GM12878 (cell line): ENCODE measurements around the gene UHRF2. TPM values are rescaled to one million over a fixed set of nuclear protein-coding genes. Genes with fewer than 3 reads are reported as not detected.

ENCODE experiments used
- ATAC-seq: fragments of 200-7000 bp; cut with Tn5 transposase; 3 replicates; pipeline ENCODE4 v1.9.1; 2020; ENCODE audit warnings: mild to moderate bottlenecking, moderate library complexity
- BruUV-seq: library from RNA; stranded (reverse); fragments of 400-500 nt; replicated peaks from 2 replicates; lab custom pipeline; 2021; lab: Mats Ljungman, UMichigan
- CTCF ChIA-PET: fragments of 300-600 bp; sonication (Branson Sonifier 250); formaldehyde crosslinking; extraction: SDS; loops from one replicate; lab custom pipeline; 2021; ENCODE audit warnings: inconsistent platforms; lab: Yijun Ruan, JAX
- POLR2A ChIA-PET: fragments of 350-600 bp; formaldehyde crosslinking; extraction: SDS; loops from one replicate; lab custom pipeline; 2021; ENCODE audit warnings: inconsistent platforms; lab: Charles Lee
- RAD21 ChIA-PET: fragments of 300-600 bp; sonication (Branson Sonifier 250); formaldehyde crosslinking; loops from one replicate; lab custom pipeline; 2023; ENCODE audit warnings: antibody characterized with exemption; ENCODE audit not compliant: unreplicated experiment; lab: Charles Lee
- SMC1A ChIA-PET: fragments of 300-600 bp; sonication (Branson Sonifier 250); formaldehyde crosslinking; loops from one replicate; lab custom pipeline; 2023; ENCODE audit not compliant: unreplicated experiment, uncharacterized antibody; lab: Charles Lee
- DNase-seq: peaks from one replicate; pipeline ENCODE4 v3.0.0-alpha.2; 2011; ENCODE audit warnings: low read depth, low spot score
- FAIRE-seq: peaks from 3 replicates; lab custom pipeline; 2011; peaks lifted over from hg19 to GRCh38; lab: Jason Lieb, UNC
- H2AFZ ChIP-seq: 2 replicates; pipeline ENCODE4 v1.6.0; 2011; ENCODE audit warnings: low read depth, low read length, control low read depth; ENCODE audit not compliant: control insufficient read depth
- H3K27ac ChIP-seq: 2 replicates; pipeline ENCODE4 v1.5.1; 2011; ENCODE audit warnings: control low read depth; ENCODE audit not compliant: control insufficient read depth, insufficient read depth
- H3K27me3 ChIP-seq, 2 experiments: replicated peaks in 1 of 2; 2 replicates each; pipeline versions ENCODE4 v1.6.0 to v1.6.1; 2011; ENCODE audit warnings: low read length in 1 of 2; ENCODE audit not compliant: control insufficient read depth in 2 of 2, insufficient read depth in 2 of 2
- H3K36me3 ChIP-seq, 2 experiments: 2 replicates each; pipeline ENCODE4 v1.5.1; 2011; ENCODE audit warnings: low read length in 1 of 2; ENCODE audit not compliant: control insufficient read depth in 2 of 2, insufficient read depth in 2 of 2
- H3K4me1 ChIP-seq: 2 replicates; pipeline ENCODE4 v1.6.1; 2011; ENCODE audit warnings: mild to moderate bottlenecking, low read length, moderate library complexity, mixed read lengths; ENCODE audit not compliant: control insufficient read depth, insufficient read depth
- H3K4me2 ChIP-seq: 2 replicates; pipeline ENCODE4 v1.6.0; 2011; ENCODE audit warnings: control low read depth; ENCODE audit not compliant: control insufficient read depth, insufficient read depth
- H3K4me3 ChIP-seq: fragments of 200-600 bp; sonication (generic); 2 replicates; pipeline ENCODE4 v1.5.1; 2016
- H3K79me2 ChIP-seq: 2 replicates; pipeline ENCODE4 v1.6.0; 2011; ENCODE audit warnings: low read length; ENCODE audit not compliant: control insufficient read depth, insufficient read depth
- H3K9ac ChIP-seq: 2 replicates; pipeline ENCODE4 v1.8.0; 2011; ENCODE audit warnings: low read length, control low read depth, mixed read lengths; ENCODE audit not compliant: control insufficient read depth, insufficient read depth
- H3K9me3 ChIP-seq: replicated peaks from 3 replicates; pipeline ENCODE4 v1.5.1; 2011; ENCODE audit warnings: mild to moderate bottlenecking, low read length; ENCODE audit not compliant: control insufficient read depth, insufficient read depth
- H4K20me1 ChIP-seq: 2 replicates; pipeline ENCODE4 v1.6.0; 2011; ENCODE audit not compliant: control insufficient read depth, insufficient read depth
- IRF5 ChIP-seq: fragments of 450-650 bp; IDR thresholded peaks from 2 replicates; pipeline ENCODE4 v1.6.1; 2017; ENCODE audit warnings: borderline replicate concordance
- MLLT1 ChIP-seq: fragments of 450-650 bp; IDR thresholded peaks from 2 replicates; pipeline ENCODE4 v1.6.1; 2016; ENCODE audit warnings: mild to moderate bottlenecking
- MTA2 ChIP-seq: fragments of 450-650 bp; IDR thresholded peaks from 2 replicates; pipeline ENCODE4 v1.6.1; 2016; ENCODE audit warnings: low read depth, mild to moderate bottlenecking, moderate library complexity
- WGBS: methylation state at CpG from one replicate; pipeline ENCODE4 v1.1.6; 2016; ENCODE audit warnings: low lambda C conversion rate; ENCODE audit not compliant: insufficient replicate concordance, insufficient coverage; ENCODE audit errors: missing lambda C conversion rate; 5-methylcytosine and 5-hydroxymethylcytosine counted together
- in situ Hi-C: fragments of 300-500 bp; cut with MboI; formaldehyde crosslinking; loops from 9 replicates; pipeline ENCODE4 v1.14.3; 2018; ENCODE audit warnings: mixed read lengths
- intact Hi-C: fragments of 100-400 bp; cut with micrococcal nuclease; formaldehyde crosslinking; loops from one replicate; pipeline ENCODE4 v1.14.2; 2022; ENCODE audit not compliant: unreplicated experiment
- polyA plus RNA-seq, 11 experiments: library from polyadenylated mRNA; depleted of rRNA in 4 of 11; unstranded in 6 of 11; stranded (reverse) in 5 of 11; fragments of >200 nt; fragmentation: Nextera tagmentation in 4 of 11; fragmentation: Illumina TruSeq in 1 of 11; extraction: Ambion mirVana in 4 of 11; extraction: Trizol in 1 of 11; gene quantifications; 1 replicate in 1 of 11; 2 replicates in 10 of 11; pipeline versions ENCODE4 v1.2.1 to v1.2.3, GENCODE V29; 2011 to 2016; ENCODE audit warnings: inconsistent platforms in 2 of 11, missing spikeins in 2 of 11, low read depth in 1 of 11
- total RNA-seq, 4 experiments: library from RNA; depleted of rRNA in 3 of 4; stranded (reverse); fragments of >200 nt in 3 of 4; fragmentation: Illumina TruSeq in 1 of 4; extraction: Trizol in 1 of 4; gene quantifications; 2 replicates each; pipeline versions ENCODE4 v1.2.1 to v1.2.3, GENCODE V29; 2013 to 2021

UHRF2 gene
- total and polyA plus RNA-seq, 10 of the 15 experiments (the other 5 are each of a cell fraction or from before 2014, with no cell fraction given): 11.2 to 95.8 (median 43.1) TPM

GRCh38 chr9:6433410-6433809 is 20.4 kb downstream of the UHRF2 start (continued):
- peak; percentile 49; the same call in 1 of the 2 replicates for TF ChIP-seq MTA2

GRCh38 chr9:6439051-6439703 is 26.2 kb downstream of the UHRF2 start:
- intact Hi-C loops (no loop called here), in situ Hi-C loops (no loop called here)
- no peaks in the 10 kb centered on the region for H3K27me3 ChIP-seq
- FAIRE-seq (no peak), ATAC-seq (no peak), DNase-seq (no peak)
- H3K9ac ChIP-seq: no peak overlapping the region
- H3K79me2 ChIP-seq: peaks cover 95% of the 10 kb centered on the region
- TF ChIP-seq IRF5: no peak
- TF ChIP-seq MLLT1: 0 out of 2 replicates have a peak, but pooled peaks have one; percentile 19
- no peaks in the 10 kb centered on the region for H4K20me1 ChIP-seq
- H2AFZ ChIP-seq: no peak overlapping the region
- ChIA-PET RAD21 (no interaction called here), CTCF (interaction anchor here (1.7 kb wide), 1 partner anchor 10 kb away, joined by 5 read pairs; no protein-coding TSS in a partner anchor), POLR2A (no interaction called here), SMC1A (interaction anchor here (1.0 to 2.7 kb wide), 3 partner anchors 10 to 56 kb away, joined by 3 to 17 read pairs (median 4); no protein-coding TSS in a partner anchor)
- H3K9me3 ChIP-seq: no peaks in the 10 kb centered on the region
- no TSS peak for BruUV-seq
- H3K36me3 ChIP-seq: peaks cover 0 to 34% of the 10 kb centered on the region in 2 experiments
- no peak overlapping the region for H3K27ac ChIP-seq
- H3K4me2 ChIP-seq: no peak overlapping the region
- H3K4me3 ChIP-seq: no peak overlapping the region
- H3K4me1 ChIP-seq: no peaks in the 10 kb centered on the region
- WGBS: 84% methylated on average over 9 of the region's 9 CpGs
